Large intestine (tissue), 3 donors: ENCODE measurements around the gene NKD2. TPM values are rescaled to one million over a fixed set of nuclear protein-coding genes. Genes with fewer than 3 reads are reported as not detected.
A peak's percentile ranks its signal among the peaks of the same experiment; 100 is the strongest.

Experiments
- DNase-seq, 2 donors: peaks; one replicate each; pipeline versions ENCODE4 v3.0.0 to v3.0.0-alpha.2; 2013
- H3K27ac ChIP-seq: one replicate; pipeline ENCODE4 v1.5.1; 2013; ENCODE audit warnings: low read length
- H3K27me3 ChIP-seq: 2 replicates; pipeline ENCODE4 v1.6.1; 2013; ENCODE audit warnings: low read length; ENCODE audit not compliant: control insufficient read depth, insufficient read depth
- H3K36me3 ChIP-seq: 2 replicates; pipeline ENCODE4 v1.6.1; 2013; ENCODE audit warnings: low read length; ENCODE audit not compliant: control insufficient read depth, insufficient read depth
- H3K4me1 ChIP-seq: one replicate; pipeline ENCODE4 v1.6.1; 2013; ENCODE audit warnings: low read length; ENCODE audit not compliant: control insufficient read depth, insufficient read depth
- H3K4me3 ChIP-seq: one replicate; pipeline ENCODE4 v1.5.1; 2013; ENCODE audit warnings: low read length
- H3K9me3 ChIP-seq: one replicate; pipeline ENCODE4 v1.6.1; 2013; ENCODE audit warnings: mild to moderate bottlenecking, low read depth, low read length, moderate library complexity; ENCODE audit not compliant: control insufficient read depth
- WGBS: methylation state at CpG from one replicate; pipeline ENCODE4 v1.1.5; 2013; ENCODE audit warnings: low lambda C conversion rate; ENCODE audit not compliant: insufficient coverage; 5-methylcytosine and 5-hydroxymethylcytosine counted together
- polyA plus RNA-seq: library from polyadenylated mRNA; unstranded; fragments of 120-200 nt; gene quantifications from one replicate; pipeline ENCODE4 v1.2.1, GENCODE V29; 2013

NKD2 gene
- polyA plus RNA-seq, 1 donor = 15.2 TPM

- Histone ChIP-seq H3K27me3 (no peaks in the 10 kb centered on the region), H3K4me3 (no peak overlapping the region), H3K4me1 (peaks cover 4% of the 10 kb centered on the region), H3K36me3 (no peaks in the 10 kb centered on the region), H3K27ac (no peak overlapping the region), H3K9me3 (peaks cover 11% of the 10 kb centered on the region)
- DNase-seq = no peak
- WGBS = no CpG with 5 or more reads among the region's 6 CpGs
Observed at GRCh38 chr5:988322-988721, 20.3 kb upstream of the NKD2 start.

DNA sequence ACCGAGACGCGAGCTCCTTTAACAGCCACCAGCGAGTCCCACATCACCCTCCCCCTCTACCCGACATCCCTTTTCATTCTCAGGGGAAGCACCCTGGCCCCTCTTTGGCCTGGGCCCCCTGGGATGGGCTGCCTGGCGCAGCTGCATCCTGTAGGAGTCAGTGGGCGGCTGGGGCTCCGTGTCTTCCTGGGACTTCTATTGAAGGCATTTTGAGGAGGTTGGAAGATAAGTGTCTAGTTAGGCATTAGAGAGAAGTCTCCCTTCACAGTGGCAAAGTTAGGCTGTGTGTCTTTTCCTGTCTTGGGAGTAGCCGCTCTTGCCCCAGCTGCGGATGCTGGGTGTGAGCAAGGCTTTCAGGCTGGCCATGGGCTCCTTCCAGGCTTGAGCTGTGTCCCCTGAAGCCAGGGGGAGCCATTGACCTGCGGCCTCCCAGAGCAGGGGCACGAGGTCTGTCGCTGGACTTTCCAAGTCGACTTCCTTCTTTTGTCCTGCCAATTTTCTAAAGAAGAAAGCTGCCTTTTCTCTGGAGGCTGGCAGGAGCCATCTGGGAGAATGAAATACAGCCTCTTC lies 18.6 kb upstream of the NKD2 start:
- Histone ChIP-seq H3K27ac (no peak overlapping the region), H3K4me3 (no peak overlapping the region), H3K9me3 (peaks cover 5% of the 10 kb centered on the region), H3K4me1 (peaks cover 12% of the 10 kb centered on the region), H3K36me3 (no peaks in the 10 kb centered on the region), H3K27me3 (no peaks in the 10 kb centered on the region)
- peak in 1 of 2 donors; percentile 42 for DNase-seq
- WGBS = no CpG with 5 or more reads among the region's 14 CpGs

GRCh38 chr5:991472-992267 lies 16.9 kb upstream of the NKD2 start:
- no peak for DNase-seq
- Histone ChIP-seq H3K4me3 (no peak overlapping the region), H3K27ac (no peak overlapping the region), H3K9me3 (peaks cover 5% of the 10 kb centered on the region), H3K27me3 (no peaks in the 10 kb centered on the region), H3K4me1 (peaks cover 14% of the 10 kb centered on the region), H3K36me3 (no peaks in the 10 kb centered on the region)
- no CpG with 5 or more reads among the region's 12 CpGs for WGBS

- Histone ChIP-seq H3K4me1 (peaks cover 25% of the 10 kb centered on the region), H3K9me3 (no peaks in the 10 kb centered on the region), H3K27ac (peak overlapping the region; percentile 47), H3K27me3 (no peaks in the 10 kb centered on the region), H3K36me3 (no peaks in the 10 kb centered on the region), H3K4me3 (no peak overlapping the region)
- no CpG with 5 or more reads among the region's 3 CpGs for WGBS
- no peak for DNase-seq
Observed at GRCh38 chr5:994272-994607, 14.4 kb upstream of the NKD2 start.

GRCh38 chr5:994821-995220 lies 13.8 kb upstream of the NKD2 start:
- Histone ChIP-seq H3K27me3 (no peaks in the 10 kb centered on the region), H3K36me3 (no peaks in the 10 kb centered on the region), H3K4me1 (peaks cover 25% of the 10 kb centered on the region), H3K4me3 (no peak overlapping the region), H3K27ac (no peak overlapping the region), H3K9me3 (no peaks in the 10 kb centered on the region)
- no peak for DNase-seq
- no CpG with 5 or more reads among the region's 4 CpGs for WGBS

GRCh38 chr5:995318-995717 lies 13.3 kb upstream of the NKD2 start:
- DNase-seq = no peak
- Histone ChIP-seq H3K4me1 (peaks cover 25% of the 10 kb centered on the region), H3K27me3 (no peaks in the 10 kb centered on the region), H3K9me3 (no peaks in the 10 kb centered on the region), H3K27ac (no peak overlapping the region), H3K36me3 (no peaks in the 10 kb centered on the region), H3K4me3 (no peak overlapping the region)
- no CpG with 5 or more reads among the region's 4 CpGs for WGBS

DNA sequence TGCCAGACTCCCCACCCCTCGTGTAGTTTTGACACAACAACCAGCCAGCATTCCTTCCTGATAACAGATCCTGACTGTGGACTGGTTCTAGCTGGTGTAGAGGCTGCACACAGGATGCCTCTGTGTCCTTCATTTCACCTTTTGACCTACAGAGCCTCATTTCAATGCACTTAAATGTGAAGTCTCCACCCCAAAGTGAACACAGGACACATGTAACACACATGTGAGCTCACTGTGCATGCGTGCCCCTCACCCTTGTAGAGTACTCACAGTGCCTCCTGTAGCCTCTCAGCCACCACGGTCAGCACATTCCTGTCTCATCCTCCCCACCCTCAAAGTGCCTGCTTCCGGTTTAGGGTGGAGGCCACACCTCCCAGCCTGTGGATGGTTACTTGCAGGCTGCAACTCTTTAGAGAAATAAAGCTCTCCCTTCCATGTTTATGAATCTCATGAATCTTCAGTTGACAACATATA lies 11.6 kb upstream of the NKD2 start:
- WGBS = no CpG with 5 or more reads among the region's 4 CpGs

GRCh38 chr5:997711-998110 lies 10.9 kb upstream of the NKD2 start:
- WGBS = 100% methylated on average over 1 of the region's 6 CpGs
- Histone ChIP-seq H3K27me3 (no peaks in the 10 kb centered on the region), H3K27ac (no peak overlapping the region), H3K9me3 (no peaks in the 10 kb centered on the region), H3K4me3 (no peak overlapping the region), H3K4me1 (peaks cover 24% of the 10 kb centered on the region), H3K36me3 (no peaks in the 10 kb centered on the region)
- no peak for DNase-seq

More for the DNA sequence above, 11.6 kb upstream of the NKD2 start:
- H3K4me3 ChIP-seq = no peak overlapping the region
- no peaks in the 10 kb centered on the region for H3K9me3 ChIP-seq
- peak; percentile 79 to 87 for DNase-seq
- peaks cover 25% of the 10 kb centered on the region for H3K4me1 ChIP-seq
- H3K27ac ChIP-seq = peak overlapping the region; percentile 51
- H3K36me3 ChIP-seq = no peaks in the 10 kb centered on the region
- no peaks in the 10 kb centered on the region for H3K27me3 ChIP-seq

GRCh38 chr5:998246-999031 lies 10.2 kb upstream of the NKD2 start:
- H3K4me1 ChIP-seq = peaks cover 22% of the 10 kb centered on the region
- H3K36me3 ChIP-seq = no peaks in the 10 kb centered on the region
- no peaks in the 10 kb centered on the region for H3K9me3 ChIP-seq
- no CpG with 5 or more reads among the region's 12 CpGs for WGBS
- H3K27ac ChIP-seq = peak overlapping the region; percentile 16
- no peaks in the 10 kb centered on the region for H3K27me3 ChIP-seq
- no peak overlapping the region for H3K4me3 ChIP-seq
- DNase-seq = no peak

DNA sequence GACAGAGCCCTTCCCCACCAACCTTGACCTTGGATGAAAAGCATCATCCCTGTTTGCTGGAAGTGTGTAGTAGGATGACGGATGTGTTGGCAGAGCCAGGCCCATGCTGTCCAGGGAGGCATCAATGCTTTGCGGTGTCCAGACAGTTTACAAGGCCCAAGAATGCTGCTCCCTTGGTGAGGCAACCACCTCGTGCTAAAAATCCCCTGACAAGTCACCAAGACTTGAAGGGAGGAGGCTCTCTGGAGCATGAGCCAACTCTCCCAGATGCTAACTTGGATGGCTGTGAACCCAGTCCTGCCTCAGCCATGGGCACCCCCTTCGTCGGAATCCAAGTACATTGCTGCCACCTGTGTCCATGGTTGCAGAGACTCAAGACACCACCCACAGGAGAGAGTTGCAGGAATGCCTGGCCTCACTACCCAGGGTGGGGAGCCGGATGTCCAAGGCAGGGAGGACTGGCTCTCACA lies 9.5 kb upstream of the NKD2 start:
- no CpG with 5 or more reads among the region's 6 CpGs for WGBS
- peak overlapping the region; percentile 16 for H3K27ac ChIP-seq
- peaks cover 25% of the 10 kb centered on the region for H3K4me1 ChIP-seq
- no peaks in the 10 kb centered on the region for H3K27me3 ChIP-seq
- H3K9me3 ChIP-seq = no peaks in the 10 kb centered on the region
- DNase-seq = no peak
- H3K4me3 ChIP-seq = no peak overlapping the region
- H3K36me3 ChIP-seq = no peaks in the 10 kb centered on the region
